ENCODE results near the gene DAAM2.

The DAAM2 gene

DNA sequence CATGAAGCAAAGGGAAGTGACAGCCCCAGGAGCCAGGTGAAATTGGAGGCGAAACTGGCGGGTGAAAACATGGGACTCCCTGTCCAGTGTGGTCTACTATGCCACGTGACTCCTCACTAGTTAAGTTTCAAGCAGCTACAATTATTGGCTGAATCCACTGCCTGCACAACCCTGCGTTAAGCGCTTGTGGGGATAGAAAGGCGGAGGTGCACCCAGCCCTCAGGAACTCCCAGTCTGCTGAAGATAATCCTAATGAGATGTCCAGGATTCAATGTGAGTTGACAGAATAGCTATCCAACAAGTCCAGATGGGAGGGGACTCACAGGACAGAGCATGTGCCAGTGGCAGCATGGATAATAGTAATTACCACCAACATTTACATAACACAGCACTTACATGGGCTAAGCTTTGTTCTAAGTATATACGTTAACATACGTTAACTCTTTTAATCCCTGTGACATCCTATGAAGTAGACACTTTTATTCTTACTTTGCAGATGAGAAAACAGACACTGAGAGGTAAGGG lies 140.3 kb downstream of the DAAM2 start:
- no peak for DNase-seq (ENCODE audit: insufficient read length, low spot score)
- TF ChIP-seq POU2F2 (IDR thresholded peaks at IDR 0.05; ENCODE audit: low read depth, low read length) = no peak
- no peak for TF ChIP-seq SPI1 (IDR thresholded peaks at IDR 0.05; ENCODE audit: low read depth, low read length)
- FAIRE-seq = no peak

- FAIRE-seq (no peak), DNase-seq (ENCODE audit: insufficient read length, low spot score) (no peak)
- TF ChIP-seq SPI1 (IDR thresholded peaks at IDR 0.05; ENCODE audit: low read depth, low read length) = no peak
- TF ChIP-seq PAX5 (IDR thresholded peaks at IDR 0.05; ENCODE audit: insufficient read depth, low read length, severe bottlenecking) = no peak
- TF ChIP-seq POU2F2 (IDR thresholded peaks at IDR 0.05; ENCODE audit: low read depth, low read length) = no peak
- TF ChIP-seq POLR2AphosphoS5 (IDR thresholded peaks at IDR 0.05; ENCODE audit: low read depth, low read length) = no peak
- TF ChIP-seq POLR2A (IDR thresholded peaks at IDR 0.05; ENCODE audit: low read depth, low read length) = no peak
- TF ChIP-seq TAF1 (IDR thresholded peaks at IDR 0.05; ENCODE audit: low read depth, low read length) = no peak
These were observed 141.5 kb downstream of the DAAM2 start for GRCh38 chr6:39933669-39934130.

GRCh38 chr6:39934131-39934757 lies 142.1 kb downstream of the DAAM2 start, which contains the start of gene MOCS1:
Gene MOCS1 (minus strand): TSS chr6:39934462. CDS start chr6:39934417, 45 bp downstream.
- DNase-seq (ENCODE audit: insufficient read length, low spot score) = no peak
- no peak for FAIRE-seq
- TF ChIP-seq SPI1 (IDR thresholded peaks at IDR 0.05; ENCODE audit: low read depth, low read length) (no peak), POU2F2 (IDR thresholded peaks at IDR 0.05; ENCODE audit: low read depth, low read length) (no peak), POLR2AphosphoS5 (IDR thresholded peaks at IDR 0.05; ENCODE audit: low read depth, low read length) (no peak), TAF1 (IDR thresholded peaks at IDR 0.05; ENCODE audit: low read depth, low read length) (no peak)

DNA sequence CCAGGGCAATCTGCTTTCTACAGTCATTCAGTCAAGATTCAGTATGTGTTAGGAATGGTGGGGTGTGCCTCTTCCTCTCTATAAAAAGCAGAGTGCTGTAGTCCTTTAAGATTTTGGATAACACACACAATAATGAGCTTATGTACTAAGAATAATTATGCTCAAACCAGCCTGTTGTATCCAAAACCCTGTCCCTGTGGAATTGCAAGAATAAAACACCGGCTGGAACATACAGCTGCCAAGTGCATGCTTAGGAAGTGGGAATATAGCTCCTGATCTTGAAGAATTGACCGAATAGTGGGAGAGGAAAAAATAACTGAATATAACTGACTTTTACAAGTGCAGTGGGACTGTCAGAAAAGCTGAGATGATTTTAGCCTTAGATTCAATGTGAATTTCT lies 143.1 kb downstream of the DAAM2 start:
- TF ChIP-seq TAF1 (IDR thresholded peaks at IDR 0.05; ENCODE audit: low read depth, low read length) (no peak), PAX5 (IDR thresholded peaks at IDR 0.05; ENCODE audit: insufficient read depth, low read length, severe bottlenecking) (no peak), POLR2A (IDR thresholded peaks at IDR 0.05; ENCODE audit: low read depth, low read length) (no peak), SPI1 (IDR thresholded peaks at IDR 0.05; ENCODE audit: low read depth, low read length) (no peak), POLR2AphosphoS5 (IDR thresholded peaks at IDR 0.05; ENCODE audit: low read depth, low read length) (no peak), POU2F2 (IDR thresholded peaks at IDR 0.05; ENCODE audit: low read depth, low read length) (no peak)
- no peak for FAIRE-seq
- no peak for DNase-seq (ENCODE audit: insufficient read length, low spot score)

GRCh38 chr6:39936857-39937256 lies 144.7 kb downstream of the DAAM2 start:
- TF ChIP-seq POLR2A (IDR thresholded peaks at IDR 0.05; ENCODE audit: low read depth, low read length) (no peak), SPI1 (IDR thresholded peaks at IDR 0.05; ENCODE audit: low read depth, low read length) (no peak), PAX5 (IDR thresholded peaks at IDR 0.05; ENCODE audit: insufficient read depth, low read length, severe bottlenecking) (no peak), POLR2AphosphoS5 (IDR thresholded peaks at IDR 0.05; ENCODE audit: low read depth, low read length) (no peak), TAF1 (IDR thresholded peaks at IDR 0.05; ENCODE audit: low read depth, low read length) (no peak), POU2F2 (IDR thresholded peaks at IDR 0.05; ENCODE audit: low read depth, low read length) (no peak)
- FAIRE-seq (no peak), DNase-seq (ENCODE audit: insufficient read length, low spot score) (no peak)

DNA sequence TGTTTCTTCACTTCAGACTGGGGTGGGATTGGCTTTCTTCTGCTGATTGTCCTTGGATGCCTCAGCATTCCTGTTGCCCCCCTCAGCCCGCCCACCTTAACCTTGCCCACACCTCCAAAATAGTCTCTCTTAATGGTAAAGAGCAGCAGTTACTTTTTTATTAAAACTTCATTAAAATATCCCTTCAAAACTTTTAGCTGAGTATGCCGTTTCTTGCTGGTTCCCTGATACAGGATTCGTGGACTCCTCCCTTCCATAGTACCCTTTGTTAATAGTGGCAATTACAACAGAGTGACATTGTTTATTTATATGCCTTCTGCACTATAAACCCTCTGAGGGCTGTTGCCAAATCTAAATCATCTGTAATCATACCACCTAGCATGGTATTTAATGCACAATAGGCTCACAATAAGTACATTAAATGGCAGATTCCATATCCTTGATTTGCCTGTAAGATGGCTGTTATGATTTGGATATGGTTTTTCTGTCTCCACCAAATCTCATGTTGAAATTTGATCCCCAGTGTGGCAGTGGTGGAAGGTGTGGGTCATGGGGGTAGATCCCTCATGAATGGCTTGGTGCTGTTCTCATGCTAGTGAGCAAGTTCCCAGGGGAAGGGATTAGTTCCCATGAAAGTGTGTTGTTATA lies 145.6 kb downstream of the DAAM2 start:
- no peak for TF ChIP-seq POU2F2 (IDR thresholded peaks at IDR 0.05; ENCODE audit: low read depth, low read length)
- TF ChIP-seq SPI1 (IDR thresholded peaks at IDR 0.05; ENCODE audit: low read depth, low read length) = no peak
- TF ChIP-seq PAX5 (IDR thresholded peaks at IDR 0.05; ENCODE audit: insufficient read depth, low read length, severe bottlenecking) = no peak
- TF ChIP-seq POLR2A (IDR thresholded peaks at IDR 0.05; ENCODE audit: low read depth, low read length) = no peak
- TF ChIP-seq POLR2AphosphoS5 (IDR thresholded peaks at IDR 0.05; ENCODE audit: low read depth, low read length) = no peak
- TF ChIP-seq TAF1 (IDR thresholded peaks at IDR 0.05; ENCODE audit: low read depth, low read length) = no peak
- FAIRE-seq (no peak), DNase-seq (ENCODE audit: insufficient read length, low spot score) (no peak)

DNA sequence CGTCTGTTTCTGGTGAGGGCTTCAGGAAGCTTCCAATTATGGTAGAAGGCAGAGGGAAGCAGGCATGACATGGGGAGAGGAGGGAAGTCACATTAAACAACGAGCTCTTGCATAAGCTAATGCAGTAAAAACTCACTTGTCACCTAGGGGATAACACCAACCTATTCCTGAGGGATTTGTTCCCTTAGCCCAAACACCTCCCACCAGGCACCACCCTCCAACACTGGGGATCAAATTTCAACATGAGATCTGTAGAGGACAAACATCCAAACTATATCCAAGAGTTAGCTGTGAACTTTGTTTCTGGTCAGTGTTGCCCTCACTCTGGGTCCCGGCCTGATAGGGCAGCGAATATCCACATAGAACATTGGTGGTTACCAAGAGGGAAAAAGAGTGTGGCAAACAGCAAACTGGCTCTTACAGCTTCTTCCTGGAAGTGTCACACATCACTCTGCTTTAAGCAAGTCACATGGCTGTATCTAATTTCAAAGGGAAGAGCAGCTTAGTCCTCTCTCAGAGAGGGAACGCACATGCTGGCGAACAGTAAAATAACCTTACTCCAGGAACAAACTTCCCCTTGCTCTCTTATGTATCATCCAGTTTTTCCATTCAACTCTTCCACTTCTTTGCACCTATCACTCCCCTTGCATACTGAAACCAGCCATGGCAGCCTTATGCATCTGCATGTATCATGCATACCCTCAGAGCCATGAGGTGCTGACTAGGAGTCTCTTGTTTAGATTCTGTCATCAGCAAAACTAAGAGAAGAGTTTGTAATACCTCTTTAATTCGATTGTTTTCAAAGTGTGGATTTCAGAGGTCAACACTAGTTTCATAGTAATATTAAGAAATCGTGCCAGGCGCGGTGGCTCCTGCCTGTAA lies 146.8 kb downstream of the DAAM2 start:
- no peak for DNase-seq (ENCODE audit: insufficient read length, low spot score)
- no peak for TF ChIP-seq SPI1 (IDR thresholded peaks at IDR 0.05; ENCODE audit: low read depth, low read length)
- TF ChIP-seq TAF1 (IDR thresholded peaks at IDR 0.05; ENCODE audit: low read depth, low read length) = no peak
- TF ChIP-seq POLR2A (IDR thresholded peaks at IDR 0.05; ENCODE audit: low read depth, low read length) = no peak
- FAIRE-seq = no peak

- DNase-seq (ENCODE audit: insufficient read length, low spot score) = no peak
- no peak for FAIRE-seq
- TF ChIP-seq SPI1 (IDR thresholded peaks at IDR 0.05; ENCODE audit: low read depth, low read length) (no peak), POLR2A (IDR thresholded peaks at IDR 0.05; ENCODE audit: low read depth, low read length) (no peak), POLR2AphosphoS5 (IDR thresholded peaks at IDR 0.05; ENCODE audit: low read depth, low read length) (no peak), PAX5 (IDR thresholded peaks at IDR 0.05; ENCODE audit: insufficient read depth, low read length, severe bottlenecking) (no peak), TAF1 (IDR thresholded peaks at IDR 0.05; ENCODE audit: low read depth, low read length) (no peak), POU2F2 (IDR thresholded peaks at IDR 0.05; ENCODE audit: low read depth, low read length) (no peak)
These were observed 149.0 kb downstream of the DAAM2 start for GRCh38 chr6:39941138-39941537.

DNA sequence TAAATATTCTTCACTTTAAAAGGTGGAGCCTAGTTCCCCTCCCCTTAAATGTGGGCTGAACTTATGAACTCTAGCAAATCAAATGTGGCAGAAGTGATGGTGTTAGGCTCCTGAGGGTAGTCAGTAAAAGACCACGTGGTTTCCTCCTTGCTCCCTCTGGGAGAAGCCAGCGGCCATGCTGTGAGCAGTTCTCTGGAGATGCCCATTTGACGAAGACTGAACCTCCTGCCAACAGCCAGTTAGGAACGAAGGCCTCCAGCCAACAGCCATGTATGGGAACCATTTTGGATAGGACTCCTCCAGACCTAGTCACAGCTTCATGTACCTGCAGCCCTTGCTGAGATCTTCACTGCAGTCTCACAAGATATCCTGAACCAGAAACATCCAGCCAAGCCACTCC lies 149.6 kb downstream of the DAAM2 start:
- no peak for TF ChIP-seq POLR2A (IDR thresholded peaks at IDR 0.05; ENCODE audit: low read depth, low read length)
- TF ChIP-seq TAF1 (IDR thresholded peaks at IDR 0.05; ENCODE audit: low read depth, low read length) = no peak
- TF ChIP-seq PAX5 (IDR thresholded peaks at IDR 0.05; ENCODE audit: insufficient read depth, low read length, severe bottlenecking) = no peak
- TF ChIP-seq POU2F2 (IDR thresholded peaks at IDR 0.05; ENCODE audit: low read depth, low read length) = no peak
- no peak for TF ChIP-seq SPI1 (IDR thresholded peaks at IDR 0.05; ENCODE audit: low read depth, low read length)
- no peak for TF ChIP-seq POLR2AphosphoS5 (IDR thresholded peaks at IDR 0.05; ENCODE audit: low read depth, low read length)
- FAIRE-seq = no peak
- DNase-seq (ENCODE audit: insufficient read length, low spot score) = no peak

All from GM12891 (cell line).